Psoas muscle (tissue), 8 donors: Measurements from ENCODE around the gene ZNF185. TPM values are rescaled to one million over a fixed set of nuclear protein-coding genes. Genes with fewer than 3 reads are reported as not detected.

Experiments
- ATAC-seq, 4 donors: fragments of 200-7000 bp; cut with Tn5 transposase; one replicate each; pipeline ENCODE4 v1.9.1; 2020; ENCODE audit warnings: moderate library complexity in 3 of 4, mild to moderate bottlenecking in 2 of 4
- DNase-seq, 2 donors: peaks; one replicate each; pipeline ENCODE4 v3.0.0-alpha.2; 2020
- H3K27ac ChIP-seq: fragments of 200-600 bp; one replicate; pipeline ENCODE4 v1.8.0; 2022
- H3K27me3 ChIP-seq, 3 donors: fragments of 200-600 bp in 1 of 3; one replicate each; pipeline versions ENCODE4 v1.6.1 to v1.8.0; 2013 to 2022; ENCODE audit warnings: low read length in 2 of 3, mild to moderate bottlenecking in 2 of 3, moderate library complexity in 1 of 3; ENCODE audit not compliant: insufficient read depth in 3 of 3
- H3K36me3 ChIP-seq, 2 donors: fragments of 200-600 bp in 1 of 2; one replicate each; pipeline versions ENCODE4 v1.6.1 to v1.8.0; 2013 to 2022; ENCODE audit warnings: low read depth in 1 of 2, mild to moderate bottlenecking in 1 of 2, moderate library complexity in 1 of 2; ENCODE audit not compliant: insufficient read depth in 1 of 2
- H3K4me1 ChIP-seq: fragments of 200-600 bp; one replicate; pipeline ENCODE4 v1.8.0; 2022
- H3K4me3 ChIP-seq: fragments of 200-600 bp; one replicate; pipeline ENCODE4 v1.8.0; 2022; ENCODE audit warnings: mild to moderate bottlenecking
- H3K9me3 ChIP-seq: fragments of 200-600 bp; one replicate; pipeline ENCODE4 v1.8.0; 2022
- CTCF ChIP-seq: fragments of 200-600 bp; IDR thresholded peaks from one replicate; pipeline ENCODE4 v1.8.0; 2022; ENCODE audit warnings: antibody characterized with exemption
- WGBS, 3 donors: extraction: QIAGEN DNeasy Blood & Tissue Kit; methylation state at CpG; one replicate each; pipeline versions ENCODE4 v1.1.6 to v1.1.7; 2013; 5-methylcytosine and 5-hydroxymethylcytosine counted together
- intact Hi-C, 2 donors: fragments of 100-400 bp; cut with DNase I; formaldehyde crosslinking; loops; one replicate each; pipeline versions ENCODE4 v1.11.0 to v1.14.2; 2022
- polyA plus RNA-seq, 3 donors: library from polyadenylated mRNA; stranded (reverse); fragments of 200-250 nt; gene quantifications; one replicate each; pipeline ENCODE4 v1.2.3, GENCODE V29; 2013
- total RNA-seq, 4 donors: library from RNA; stranded (reverse); fragmentation: NEBNext Ultra II Directional in 2 of 4; extraction: Animal tissue kit (Norgen Biotek cat#: 25700) in 2 of 4; gene quantifications; one replicate each; pipeline versions ENCODE4 v1.2.1 to v1.2.4, GENCODE V29; 2021 to 2023
- donor health status: healthy with polysubstance abuse.
- donor health status: DM: no; HTN: no; CAD: no; lungs with moderate emphysema.
- donor health status: Bipolar disorder and iron deficiency.
- donor health status: healthy.
- donor health status: DM: yes; HTN: yes; CAD: no.
- donor health status: DM: no; HTN: no; CAD: no.
- donor health status: DM: no; HTN: no; CAD: no.
- donor health status: DM: yes; HTN: yes; CAD: no.

Gene ZNF185
- total and polyA plus RNA-seq, 7 donors = 0.79 to 1.5 (median 1.3) TPM

DNA sequence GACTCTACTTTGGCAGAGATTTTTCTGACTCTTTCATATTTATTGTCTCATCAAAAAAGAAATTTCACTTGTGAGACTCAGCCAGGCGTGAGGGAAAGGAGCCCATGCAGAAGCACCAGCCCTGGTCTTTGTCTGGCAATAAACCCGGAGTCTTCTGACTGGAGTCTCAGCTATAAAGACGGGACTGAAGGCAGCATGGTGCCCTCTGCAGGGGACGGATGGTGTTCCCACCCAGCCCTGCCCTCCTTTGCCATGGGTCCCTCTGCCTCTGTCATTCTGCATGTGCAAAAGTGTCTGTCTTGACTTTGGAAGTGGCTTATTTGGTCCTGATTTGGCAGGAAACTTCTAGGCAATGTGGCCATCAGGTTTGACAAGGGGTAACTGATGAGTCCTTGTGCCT lies 14.2 kb downstream of the ZNF185 start:
- no peak for TF ChIP-seq CTCF
- Histone ChIP-seq H3K27me3 (peaks cover 0 to 2% (median 0%) of the 10 kb centered on the region in 3 donors), H3K27ac (no peak overlapping the region), H3K4me3 (no peak overlapping the region), H3K9me3 (no peaks in the 10 kb centered on the region), H3K36me3 (no peaks in the 10 kb centered on the region), H3K4me1 (no peaks in the 10 kb centered on the region)
- ATAC-seq = no peak
- intact Hi-C loops = no loop called here
- 51 to 70% (median 66%) methylated on average over 4 of the region's 4 CpGs for WGBS, 3 donors
- DNase-seq = peak in 1 of 2 donors; percentile 8

DNA sequence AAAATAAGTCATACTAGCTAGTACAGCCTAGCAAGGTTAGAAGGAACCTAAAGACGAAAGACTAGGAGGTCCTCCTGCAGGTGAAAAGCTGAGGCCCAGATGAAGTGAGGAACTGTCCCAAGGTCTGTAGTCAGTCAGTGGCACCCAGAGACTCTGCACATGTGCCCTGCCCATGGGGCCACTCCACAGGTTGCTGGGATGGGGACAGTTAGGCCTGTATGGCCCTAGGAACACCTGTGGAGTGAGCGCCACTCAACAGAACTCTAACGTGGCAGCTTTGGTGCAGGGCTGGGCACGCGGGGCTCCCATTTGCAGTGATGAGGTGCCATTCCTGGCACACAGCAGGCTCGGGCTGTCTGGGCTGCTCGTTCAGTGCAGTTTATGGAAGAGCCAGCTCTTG lies 14.8 kb downstream of the ZNF185 start:
- intact Hi-C loops = no loop called here
- WGBS, 3 donors = 66 to 86% (median 72%) methylated on average over 4 to 7 of the region's 7 CpGs
- Histone ChIP-seq H3K27ac (no peak overlapping the region), H3K4me3 (no peak overlapping the region), H3K27me3 (peaks cover 0 to 5% (median 0%) of the 10 kb centered on the region in 3 donors), H3K9me3 (no peaks in the 10 kb centered on the region), H3K4me1 (no peaks in the 10 kb centered on the region), H3K36me3 (no peaks in the 10 kb centered on the region)
- no peak for ATAC-seq
- no peak for DNase-seq
- no peak for TF ChIP-seq CTCF

GRCh38 chrX:152913346-152913745 lies 15.5 kb downstream of the ZNF185 start:
- peaks cover 0 to 5% (median 0%) of the 10 kb centered on the region in 3 donors for H3K27me3 ChIP-seq
- 65 to 86% (median 70%) methylated on average over 4 to 10 of the region's 10 CpGs for WGBS, 3 donors
- no peaks in the 10 kb centered on the region for H3K4me1 ChIP-seq
- H3K27ac ChIP-seq = no peak overlapping the region
- intact Hi-C loops = no loop called here
- H3K4me3 ChIP-seq = no peak overlapping the region
- ATAC-seq (no peak), DNase-seq (no peak)
- no peak for TF ChIP-seq CTCF
- H3K36me3 ChIP-seq = no peaks in the 10 kb centered on the region
- no peaks in the 10 kb centered on the region for H3K9me3 ChIP-seq

DNA sequence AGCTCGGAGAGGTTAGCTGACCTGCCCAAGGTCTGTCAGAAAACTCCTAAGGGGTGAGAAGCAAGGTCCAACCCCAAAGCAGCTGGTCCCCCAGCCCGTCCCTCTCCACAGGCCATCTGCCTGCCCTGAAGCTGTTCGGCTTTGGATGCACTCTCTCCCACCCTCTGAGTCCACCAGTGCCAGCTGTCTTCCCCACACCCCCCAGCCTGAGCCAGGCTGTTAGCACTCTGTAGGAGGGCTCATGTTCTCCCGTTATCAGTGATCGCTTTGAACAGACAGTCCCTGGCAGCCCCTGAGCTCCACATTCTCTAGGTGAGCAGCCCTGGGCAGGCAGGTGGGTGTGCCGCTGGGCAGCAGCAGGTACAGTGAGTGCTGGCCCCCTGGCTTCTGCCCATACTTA lies 16.0 kb downstream of the ZNF185 start:
- Histone ChIP-seq H3K4me3 (no peak overlapping the region), H3K27ac (no peak overlapping the region), H3K4me1 (no peaks in the 10 kb centered on the region), H3K9me3 (no peaks in the 10 kb centered on the region), H3K36me3 (no peaks in the 10 kb centered on the region), H3K27me3 (peaks cover 0 to 5% (median 0%) of the 10 kb centered on the region in 3 donors)
- ATAC-seq (no peak), DNase-seq (no peak)
- intact Hi-C loops = no loop called here
- no peak for TF ChIP-seq CTCF
- 67 to 69% (median 69%) methylated on average over 4 to 6 of the region's 6 CpGs for WGBS, 3 donors

- peak in 2 of 4 donors; percentile 34 to 38 for ATAC-seq
Measured at GRCh38 chrX:152915541-152916241, 17.8 kb downstream of the ZNF185 start.

More at GRCh38 chrX:152915541-152916241, 17.8 kb downstream of the ZNF185 start:
- Histone ChIP-seq H3K27ac (no peak overlapping the region), H3K9me3 (no peaks in the 10 kb centered on the region), H3K27me3 (peaks cover 0 to 5% (median 0%) of the 10 kb centered on the region in 3 donors), H3K4me3 (no peak overlapping the region), H3K36me3 (no peaks in the 10 kb centered on the region), H3K4me1 (no peaks in the 10 kb centered on the region)
- DNase-seq = no peak
- TF ChIP-seq CTCF = peak; percentile 15
- WGBS, 3 donors = 46 to 60% (median 47%) methylated on average over 8 to 13 of the region's 13 CpGs
- intact Hi-C loops = no loop called here
